GM18858 (cell line): ENCODE measurements around the gene IPO13.
A peak's percentile ranks its signal among the peaks of the same experiment; 100 is the strongest.

Experiments
- ATAC-seq: cut with Tn5 transposase; IDR thresholded peaks from one replicate; pipeline ENCODE4 v1.9.1; 2021; ENCODE audit not compliant: unreplicated experiment

Gene IPO13

DNA sequence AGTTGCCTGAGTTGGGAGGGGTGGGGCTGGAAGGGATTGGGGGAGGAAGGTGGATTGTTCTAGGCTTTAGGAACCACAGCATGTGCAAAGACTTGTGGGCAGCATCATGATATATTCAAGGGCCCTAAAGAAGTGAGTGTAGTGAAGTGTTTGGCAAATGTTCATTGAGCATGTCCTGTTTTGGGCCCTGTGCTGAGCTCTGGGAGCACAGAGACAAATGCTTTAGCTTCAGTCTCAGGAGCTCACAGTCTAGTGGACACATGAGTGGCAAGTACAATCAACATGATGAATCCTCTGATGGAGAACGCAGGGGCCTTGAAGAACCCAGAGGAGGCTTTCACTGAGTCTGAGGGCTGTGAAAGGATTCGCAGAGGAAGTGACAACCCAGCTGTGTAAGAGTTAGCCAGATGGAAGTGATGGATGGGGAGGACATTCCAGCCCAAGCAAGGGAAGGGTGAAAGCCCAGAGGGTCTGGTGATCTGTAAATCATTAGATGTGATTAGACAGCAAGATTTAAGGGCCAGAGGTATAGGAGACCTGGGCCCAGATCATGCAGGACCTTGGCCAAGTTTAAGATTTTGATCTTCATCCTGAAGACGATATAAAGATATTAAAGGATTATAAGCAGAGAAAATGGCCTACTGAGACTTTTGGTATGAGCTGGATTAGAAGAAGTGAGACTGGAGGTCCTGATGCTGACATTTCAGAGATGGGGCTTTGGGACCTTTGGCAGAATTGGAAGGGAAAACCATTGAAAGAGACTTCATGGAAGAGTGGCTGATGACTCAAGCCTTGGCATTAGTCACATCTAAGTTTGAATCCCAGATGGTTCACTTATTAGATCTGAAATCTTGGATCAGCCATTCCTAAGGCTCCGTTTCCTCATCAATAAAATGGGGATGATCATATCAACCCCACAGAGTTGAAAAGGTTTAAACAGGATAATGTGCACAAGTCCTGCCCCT, 4.6 kb downstream of the IPO13 start:
- no peak for ATAC-seq

GRCh38 chr1:43952731-43953346, 6.1 kb downstream of the IPO13 start:
- no peak for ATAC-seq

- no peak for ATAC-seq
Measured at GRCh38 chr1:43953361-43953760, 6.6 kb downstream of the IPO13 start.

- no peak for ATAC-seq
Measured at GRCh38 chr1:43954036-43954435, 7.3 kb downstream of the IPO13 start.

- no peak for ATAC-seq
Measured at GRCh38 chr1:43956234-43956633, 9.5 kb downstream of the IPO13 start.

GRCh38 chr1:43957407-43958040, 10.8 kb downstream of the IPO13 start:
- no peak for ATAC-seq

GRCh38 chr1:43958351-43959255, 11.9 kb downstream of the IPO13 start:
- ATAC-seq: no peak

DNA sequence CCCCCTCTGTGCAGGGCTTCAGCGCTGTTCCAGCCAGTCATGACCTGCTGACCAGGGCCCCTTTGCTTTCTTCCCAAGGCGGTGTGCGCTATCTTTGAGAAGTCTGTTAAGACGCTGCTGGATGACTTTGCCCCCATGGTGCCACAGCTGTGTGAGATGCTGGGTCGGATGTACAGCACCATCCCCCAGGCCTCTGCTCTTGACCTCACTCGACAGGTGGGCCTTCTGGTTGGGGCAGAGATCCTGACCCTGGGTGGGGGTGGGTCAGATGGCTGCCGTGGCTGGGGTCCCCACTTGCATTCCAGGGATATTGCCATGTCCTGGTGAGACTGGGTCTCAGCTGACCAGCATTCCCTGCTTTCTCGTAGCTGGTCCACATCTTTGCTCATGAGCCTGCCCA, 14.0 kb downstream of the IPO13 start:
- ATAC-seq: no peak

DNA sequence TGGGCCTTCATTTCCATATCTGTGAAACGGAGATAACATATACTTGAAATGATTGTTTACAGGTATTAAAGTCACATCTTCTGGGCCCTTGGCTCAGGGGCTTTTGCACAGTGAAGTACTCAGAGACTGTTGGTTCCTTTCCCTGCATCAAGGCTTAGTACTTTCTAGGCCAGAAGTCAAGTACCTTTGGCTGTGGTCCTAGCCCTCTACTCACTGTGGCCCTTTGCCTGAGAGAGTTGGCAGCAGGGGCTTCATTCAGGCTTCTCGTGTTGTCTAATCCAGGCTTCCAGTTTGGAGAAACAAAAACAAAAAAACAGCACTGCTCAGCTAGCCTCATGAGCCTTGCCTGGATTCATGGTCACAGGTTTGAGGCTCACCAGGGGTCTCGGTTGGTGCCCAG, 14.9 kb downstream of the IPO13 start:
- no peak for ATAC-seq

DNA sequence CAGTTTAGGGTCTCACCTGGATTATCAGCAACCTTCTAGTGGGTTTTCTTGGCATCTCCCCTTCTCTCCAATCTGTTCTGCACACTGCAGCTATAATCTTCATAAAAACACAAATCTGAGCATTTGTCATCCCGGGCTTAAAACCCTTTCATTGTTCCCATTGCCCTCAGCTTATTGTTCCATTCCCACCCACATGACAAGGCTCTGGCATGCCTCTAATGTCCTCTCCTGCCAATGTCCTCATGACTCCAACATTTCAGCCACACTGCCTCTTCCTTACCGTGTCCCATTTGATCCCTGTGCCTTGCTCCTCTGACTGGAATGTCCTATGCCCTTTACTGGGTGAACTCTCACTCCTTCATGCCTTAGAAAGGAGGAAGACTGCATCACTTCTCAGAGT, 15.6 kb downstream of the IPO13 start:
- ATAC-seq: no peak

GRCh38 chr1:43963006-43963405, 16.3 kb downstream of the IPO13 start:
- ATAC-seq: no peak

DNA sequence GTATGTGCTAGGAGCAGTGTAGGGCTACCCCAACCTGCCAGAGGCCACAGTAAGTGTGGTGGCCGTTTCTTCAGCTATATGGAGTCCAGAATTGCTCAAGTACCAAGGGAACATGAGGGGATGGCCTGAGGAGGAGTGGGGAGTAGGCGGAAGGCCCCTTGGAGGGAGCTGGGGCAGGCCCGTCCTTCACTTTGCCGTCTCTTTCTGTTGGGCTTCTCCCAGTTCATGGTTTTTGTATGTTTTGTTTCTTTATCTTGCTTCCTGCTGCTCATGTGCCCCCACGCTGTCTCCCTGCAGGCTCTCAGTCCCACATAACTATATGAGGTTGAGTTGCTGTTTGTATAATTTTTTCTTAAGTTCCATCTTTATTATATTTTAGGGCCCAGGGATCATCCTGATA, 17.1 kb downstream of the IPO13 start:
- ATAC-seq: no peak

DNA sequence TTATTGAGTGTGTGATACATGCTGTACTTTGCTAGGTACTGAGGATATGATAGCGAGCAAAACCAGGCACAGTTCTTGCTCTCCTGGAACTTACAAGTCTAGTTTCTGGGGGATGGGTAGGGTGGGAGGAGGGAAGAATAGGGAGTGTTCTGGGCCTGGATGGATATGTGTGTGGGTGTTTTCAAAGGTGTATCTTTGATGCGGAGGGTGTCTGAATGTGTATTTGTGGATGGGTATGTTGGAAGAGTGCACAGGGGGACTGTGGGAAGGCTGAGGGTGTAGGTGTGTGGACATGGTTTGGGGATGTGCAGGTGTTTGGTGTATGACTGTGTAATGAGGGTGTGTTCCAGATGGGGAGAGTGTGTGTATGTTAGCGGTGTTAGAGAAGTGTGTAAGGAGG, 18.6 kb downstream of the IPO13 start:
- ATAC-seq: no peak

DNA sequence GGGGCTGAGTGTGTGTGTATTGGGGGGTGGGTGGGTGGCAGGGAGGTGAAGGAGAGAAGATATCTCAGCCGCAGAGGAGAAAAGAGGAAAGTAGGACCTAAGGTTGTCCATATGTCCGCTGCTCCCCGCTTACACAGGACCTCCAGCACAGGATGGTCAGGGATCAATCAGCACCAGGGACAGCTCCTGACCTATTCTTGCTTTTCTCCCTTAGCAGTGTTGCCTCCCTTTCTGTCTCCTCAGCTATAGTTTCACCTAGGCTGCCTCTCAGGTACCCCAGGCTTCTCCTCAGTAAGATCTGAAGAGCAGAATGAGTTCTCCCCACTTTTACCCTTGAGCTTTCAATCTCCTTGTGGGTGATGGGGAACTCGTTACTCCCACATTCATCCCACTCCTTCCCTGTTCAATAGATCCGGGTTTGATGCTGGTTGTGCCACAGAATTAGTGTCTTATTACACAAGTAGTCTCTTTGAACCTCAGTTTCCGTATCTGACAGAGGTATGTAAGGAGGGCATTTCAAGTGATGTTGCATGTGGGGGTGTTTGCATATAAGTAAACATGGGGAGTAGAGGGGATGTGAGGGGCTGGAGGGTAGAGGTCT, 21.7 kb downstream of the IPO13 start:
- ATAC-seq: no peak

DNA sequence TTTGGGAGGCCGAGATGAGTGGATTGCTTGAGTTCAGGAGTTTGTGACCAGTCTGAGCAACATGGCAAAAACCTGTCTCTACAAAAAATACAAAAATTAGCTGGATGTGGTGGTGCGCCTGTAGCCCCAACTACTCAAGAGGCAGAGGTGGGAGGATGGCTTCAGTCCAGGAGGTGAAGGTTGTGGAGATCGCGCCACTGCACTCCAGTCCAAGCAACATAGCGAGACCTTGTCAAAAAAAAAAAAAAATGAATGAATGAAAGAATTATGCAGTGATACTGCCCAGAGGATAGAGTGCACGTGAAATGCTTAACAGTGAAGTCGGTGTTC, 22.6 kb downstream of the IPO13 start:
- no peak for ATAC-seq

DNA sequence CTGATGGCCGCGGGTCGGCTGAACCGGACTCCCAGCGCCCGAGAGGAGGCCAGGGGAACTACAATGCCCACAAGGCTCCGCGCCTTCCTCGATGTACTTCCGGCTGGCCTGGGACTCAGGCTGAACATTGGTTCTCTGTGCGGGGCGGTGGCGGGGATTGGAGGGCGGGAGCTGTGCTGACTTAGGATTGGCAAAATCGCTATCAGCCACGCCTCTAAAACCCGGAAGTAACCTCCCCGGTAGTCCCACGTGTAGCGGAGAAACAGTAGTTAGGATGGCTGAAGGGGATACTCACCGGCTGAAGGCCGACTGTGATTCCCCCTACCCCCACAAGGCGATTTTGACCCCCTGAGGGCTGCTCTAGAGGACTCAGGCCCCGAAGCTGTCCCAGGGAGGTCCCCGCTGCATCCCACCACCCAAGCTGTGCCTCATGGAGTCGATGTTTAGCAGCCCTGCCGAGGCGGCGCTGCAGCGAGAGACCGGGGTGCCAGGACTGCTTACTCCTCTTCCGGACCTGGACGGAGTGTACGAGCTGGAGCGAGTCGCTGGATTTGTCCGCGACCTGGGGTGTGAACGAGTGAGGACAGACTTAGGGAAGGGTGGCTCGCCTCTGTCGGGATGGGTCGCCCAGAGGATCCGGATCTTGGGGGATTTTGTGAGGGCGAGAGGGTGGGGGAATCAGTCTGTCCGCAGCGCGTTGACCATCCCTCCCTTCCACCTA, 23.2 kb downstream of the IPO13 start, which contains the start of gene DPH2:
DPH2 (plus strand) TSS at position 265 of the 721 bp plus-strand sequence; CDS start at position 431, 166 bp downstream.
- peak; percentile 75 for ATAC-seq

GRCh38 chr1:43970502-43970901, 23.8 kb downstream of the IPO13 start:
- no peak for ATAC-seq

DNA sequence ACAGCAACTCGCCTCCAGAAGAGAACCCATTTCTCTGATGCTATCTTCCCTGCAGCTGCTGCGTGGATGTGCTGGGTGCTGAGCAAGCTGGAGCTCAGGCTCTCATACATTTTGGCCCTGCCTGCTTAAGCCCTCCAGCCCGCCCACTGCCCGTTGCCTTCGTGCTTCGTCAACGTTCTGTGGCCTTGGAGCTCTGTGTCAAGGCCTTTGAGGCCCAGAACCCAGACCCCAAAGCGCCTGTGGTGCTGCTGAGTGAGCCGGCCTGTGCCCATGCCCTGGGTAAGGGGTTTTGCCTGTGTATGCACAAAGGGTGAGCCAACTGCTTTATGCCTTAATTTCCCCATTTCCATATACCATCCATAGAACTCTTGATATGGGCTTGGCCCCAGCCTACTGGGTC, 24.2 kb downstream of the IPO13 start:
- no peak for ATAC-seq

DNA sequence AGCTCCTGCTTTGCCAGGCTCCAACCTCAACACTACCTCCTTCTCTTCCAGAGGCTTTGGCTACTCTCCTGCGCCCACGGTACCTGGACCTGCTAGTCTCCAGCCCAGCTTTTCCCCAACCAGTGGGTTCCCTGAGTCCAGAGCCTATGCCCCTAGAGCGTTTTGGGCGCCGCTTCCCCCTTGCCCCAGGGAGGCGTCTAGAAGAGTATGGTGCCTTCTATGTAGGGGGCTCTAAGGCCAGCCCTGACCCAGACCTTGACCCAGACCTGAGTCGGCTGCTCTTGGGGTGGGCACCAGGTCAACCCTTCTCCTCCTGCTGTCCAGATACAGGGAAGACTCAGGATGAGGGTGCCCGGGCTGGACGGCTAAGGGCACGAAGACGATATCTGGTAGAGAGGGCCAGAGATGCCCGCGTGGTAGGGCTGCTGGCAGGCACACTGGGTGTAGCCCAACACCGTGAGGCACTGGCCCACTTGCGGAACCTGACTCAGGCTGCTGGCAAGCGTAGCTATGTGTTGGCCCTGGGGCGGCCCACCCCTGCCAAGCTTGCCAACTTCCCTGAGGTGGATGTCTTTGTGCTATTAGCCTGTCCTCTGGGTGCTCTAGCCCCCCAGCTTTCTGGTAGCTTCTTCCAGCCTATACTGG, 24.7 kb downstream of the IPO13 start:
- no peak for ATAC-seq
